ENCODE results near the gene KIRREL3.

Gene KIRREL3

DNA sequence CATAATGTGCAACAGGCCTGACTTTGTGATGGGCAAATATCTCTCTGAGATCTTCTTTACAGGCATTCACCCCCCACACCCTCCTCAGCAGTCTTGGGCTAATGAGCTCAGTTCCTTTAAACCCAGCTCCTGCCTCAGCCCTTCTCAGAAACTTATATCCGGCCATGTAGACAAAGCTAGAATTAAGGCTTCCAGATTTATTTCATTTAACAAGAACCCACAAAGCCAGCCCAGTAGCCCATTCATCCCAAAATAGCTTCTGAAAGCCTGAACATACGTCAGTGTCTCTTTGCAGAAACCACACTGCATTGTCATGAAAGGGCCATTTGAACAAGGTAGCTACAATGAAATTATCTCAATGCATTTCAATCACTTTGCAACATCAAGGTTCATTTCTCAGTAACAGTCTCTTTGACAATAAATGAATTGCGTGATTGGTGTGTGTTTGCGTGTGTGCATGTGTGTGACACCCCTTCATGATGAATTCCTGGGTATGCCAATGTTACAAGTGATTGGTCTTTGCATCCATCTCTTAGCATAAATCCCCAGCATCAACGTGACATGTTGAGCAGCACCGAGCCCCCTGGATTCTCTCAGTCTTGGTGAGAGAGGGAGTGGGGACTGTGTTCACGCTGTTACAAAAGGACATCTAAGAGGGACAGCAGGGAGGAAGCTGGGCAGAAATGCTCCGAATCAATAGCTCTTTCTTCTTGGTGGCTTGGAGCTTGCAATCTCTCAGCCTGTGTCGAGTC lies 299.6 kb downstream of the KIRREL3 start:
- TF ChIP-seq, protein P1, sequence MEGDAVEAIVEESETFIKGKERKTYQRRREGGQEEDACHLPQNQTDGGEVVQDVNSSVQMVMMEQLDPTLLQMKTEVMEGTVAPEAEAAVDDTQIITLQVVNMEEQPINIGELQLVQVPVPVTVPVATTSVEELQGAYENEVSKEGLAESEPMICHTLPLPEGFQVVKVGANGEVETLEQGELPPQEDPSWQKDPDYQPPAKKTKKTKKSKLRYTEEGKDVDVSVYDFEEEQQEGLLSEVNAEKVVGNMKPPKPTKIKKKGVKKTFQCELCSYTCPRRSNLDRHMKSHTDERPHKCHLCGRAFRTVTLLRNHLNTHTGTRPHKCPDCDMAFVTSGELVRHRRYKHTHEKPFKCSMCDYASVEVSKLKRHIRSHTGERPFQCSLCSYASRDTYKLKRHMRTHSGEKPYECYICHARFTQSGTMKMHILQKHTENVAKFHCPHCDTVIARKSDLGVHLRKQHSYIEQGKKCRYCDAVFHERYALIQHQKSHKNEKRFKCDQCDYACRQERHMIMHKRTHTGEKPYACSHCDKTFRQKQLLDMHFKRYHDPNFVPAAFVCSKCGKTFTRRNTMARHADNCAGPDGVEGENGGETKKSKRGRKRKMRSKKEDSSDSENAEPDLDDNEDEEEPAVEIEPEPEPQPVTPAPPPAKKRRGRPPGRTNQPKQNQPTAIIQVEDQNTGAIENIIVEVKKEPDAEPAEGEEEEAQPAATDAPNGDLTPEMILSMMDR (IDR thresholded peaks at IDR 0.05; ENCODE audit: low read depth, low read length): no peak
- DNase-seq (ENCODE audit: low read depth, low spot score): no peak
- in situ Hi-C loops (cut with HindIII; ENCODE audit: low sequenced_read_pairs): no loop called here

DNA sequence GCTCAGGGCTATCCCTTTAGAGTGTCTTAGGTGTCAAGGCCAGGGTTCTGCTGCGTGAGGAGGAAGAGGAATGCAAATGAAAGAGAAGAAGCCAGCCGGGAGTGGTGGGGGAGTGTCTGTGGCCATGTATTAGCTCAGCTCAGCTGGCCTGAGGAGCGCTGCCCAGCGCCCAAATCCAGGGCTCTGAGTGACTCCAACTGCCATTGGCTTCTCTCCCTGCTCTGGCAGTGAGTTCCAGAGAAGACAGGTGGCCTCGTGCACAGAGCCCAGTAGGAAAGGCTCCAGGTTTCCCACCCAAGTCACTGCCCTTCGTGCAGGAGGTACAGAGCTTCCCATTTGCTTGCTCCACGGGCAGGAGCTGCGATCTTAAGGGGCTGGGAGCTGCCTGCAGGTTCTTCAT lies 302.0 kb downstream of the KIRREL3 start:
- no peak for DNase-seq (ENCODE audit: low read depth, low spot score)
- in situ Hi-C loops (cut with HindIII; ENCODE audit: low sequenced_read_pairs): no loop called here
- no peak overlapping the region for H3K4me3 ChIP-seq (ENCODE audit: low read depth, low read length)
- TF ChIP-seq, protein P1 (IDR thresholded peaks at IDR 0.05; ENCODE audit: low read depth, low read length): no peak

More for the DNA sequence above, 299.6 kb downstream of the KIRREL3 start:
- H3K4me3 ChIP-seq (ENCODE audit: low read depth, low read length): no peak overlapping the region

DNA sequence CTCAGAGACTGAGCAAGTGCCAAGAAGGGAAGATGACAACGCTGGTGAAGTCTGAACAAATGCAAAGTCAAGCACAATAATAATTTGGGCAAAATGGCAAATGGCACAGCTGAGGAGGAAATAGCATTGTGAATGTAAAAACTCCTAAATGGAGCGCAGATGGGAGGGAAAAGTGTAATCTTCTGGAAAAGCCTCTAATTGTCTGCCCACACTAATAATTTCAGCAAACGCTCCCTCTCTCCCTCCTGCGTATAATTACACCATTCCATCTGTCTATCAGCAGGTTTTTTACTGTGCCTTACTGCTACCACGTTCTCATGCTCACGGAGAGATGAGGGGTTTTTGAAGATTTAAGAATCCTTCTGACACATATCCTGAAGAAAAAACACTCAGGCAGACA lies 302.6 kb downstream of the KIRREL3 start:
- in situ Hi-C loops (cut with HindIII; ENCODE audit: low sequenced_read_pairs): no loop called here
- TF ChIP-seq, protein P1 (IDR thresholded peaks at IDR 0.05; ENCODE audit: low read depth, low read length): no peak
- H3K4me3 ChIP-seq (ENCODE audit: low read depth, low read length): no peak overlapping the region
- no peak for DNase-seq (ENCODE audit: low read depth, low spot score)

DNA sequence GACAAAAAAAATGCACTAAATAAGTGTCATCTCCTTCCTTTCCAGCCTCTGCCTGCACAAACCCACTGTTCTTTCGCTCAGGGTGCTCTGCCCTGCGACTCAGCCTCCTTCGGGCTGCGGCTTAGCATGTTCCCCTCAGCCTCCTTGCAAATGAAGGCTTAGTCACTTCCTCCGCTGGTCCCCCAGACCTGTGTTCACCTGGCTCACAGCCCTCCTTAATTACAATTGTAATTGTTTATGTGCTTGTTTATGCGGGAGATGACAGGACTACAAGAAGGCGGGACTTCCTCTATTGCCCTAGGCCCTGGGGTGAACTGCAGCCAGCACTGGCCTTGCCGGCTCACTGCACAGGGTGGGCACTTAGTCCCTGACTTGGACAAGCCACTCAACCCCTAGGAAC lies 303.6 kb downstream of the KIRREL3 start:
- in situ Hi-C loops (cut with HindIII; ENCODE audit: low sequenced_read_pairs): no loop called here
- DNase-seq (ENCODE audit: low read depth, low spot score): no peak
- TF ChIP-seq, protein P1 (IDR thresholded peaks at IDR 0.05; ENCODE audit: low read depth, low read length): no peak
- no peak overlapping the region for H3K4me3 ChIP-seq (ENCODE audit: low read depth, low read length)

DNA sequence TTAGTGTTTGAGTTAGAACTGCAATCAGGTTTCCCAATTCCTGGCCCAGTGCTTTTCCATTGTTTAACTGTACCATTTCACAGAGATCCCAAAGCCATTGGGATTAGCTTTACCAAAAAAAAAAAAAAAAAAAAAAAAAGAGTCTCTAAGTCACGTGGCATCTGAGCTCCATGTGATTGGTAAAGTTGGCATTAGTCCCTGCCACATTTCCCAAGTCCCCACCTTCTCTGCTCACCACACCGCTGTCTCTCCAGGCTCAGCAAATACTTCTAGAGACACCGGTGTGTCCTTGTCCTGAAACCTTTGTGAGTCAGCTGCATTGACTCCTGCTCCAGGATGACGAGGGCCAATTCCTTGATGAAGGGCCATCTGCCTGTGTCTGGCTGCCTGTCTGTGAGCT lies 305.3 kb downstream of the KIRREL3 start:
- in situ Hi-C loops (cut with HindIII; ENCODE audit: low sequenced_read_pairs): no loop called here
- TF ChIP-seq, protein P1 (IDR thresholded peaks at IDR 0.05; ENCODE audit: low read depth, low read length): no peak
- no peak overlapping the region for H3K4me3 ChIP-seq (ENCODE audit: low read depth, low read length)
- no peak for DNase-seq (ENCODE audit: low read depth, low spot score)

DNA sequence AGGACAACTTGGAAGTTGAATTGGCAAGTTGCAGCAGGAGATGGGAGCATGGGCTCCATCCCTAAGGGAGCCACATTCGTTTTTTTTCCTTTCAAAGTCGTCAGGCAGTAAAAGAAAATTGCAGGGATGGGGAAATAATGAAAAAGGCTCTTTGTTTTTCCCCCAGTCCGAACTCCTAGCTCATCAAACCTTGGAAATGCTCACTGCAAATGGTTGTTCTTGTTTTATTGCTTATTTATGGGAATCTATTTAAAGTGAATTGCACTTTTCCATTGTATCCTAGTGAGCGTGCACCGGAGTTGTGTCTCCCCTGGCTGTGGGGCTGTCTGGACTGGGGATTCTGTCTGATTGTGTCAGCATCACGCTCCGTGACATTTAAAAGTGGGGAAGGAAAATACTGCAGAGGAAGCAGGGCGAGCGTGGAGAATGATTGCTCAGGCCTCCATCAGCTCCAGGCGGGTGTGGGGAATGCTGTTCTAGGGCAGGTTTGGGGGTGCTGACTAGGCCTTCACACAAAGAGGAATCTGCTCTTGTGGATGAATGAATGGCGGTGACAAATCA lies 306.4 kb downstream of the KIRREL3 start:
- TF ChIP-seq, protein P1 (IDR thresholded peaks at IDR 0.05; ENCODE audit: low read depth, low read length): no peak

More for the DNA sequence above, 306.4 kb downstream of the KIRREL3 start:
- no peak overlapping the region for H3K4me3 ChIP-seq (ENCODE audit: low read depth, low read length)
- DNase-seq (ENCODE audit: low read depth, low spot score): no peak
- in situ Hi-C loops (cut with HindIII; ENCODE audit: low sequenced_read_pairs): no loop called here

All from astrocyte of the spinal cord (primary cell).